Activated naive CD4-positive, alpha-beta T cell treated with anti-CD3 and anti-CD28 coated beads, Interleukin-2, amount 50 U/mL, for 16 hours (primary cell): ENCODE data around the gene TBC1D28.
"Not testable (repeated sequence)": the region's sequence is repeated elsewhere in the genome, so short reads cannot be mapped to it uniquely, and the experiment has no call there.

Experiments
- DNase-seq: peaks from one replicate; pipeline ENCODE4 v3.0.0-alpha.2; 2020

The TBC1D28 gene

GRCh38 chr17:18593138-18593537 lies 51.1 kb downstream of the TBC1D28 start:
- not testable (repeated sequence) for DNase-seq
